Measurements from ENCODE around the gene OVOL1.
"Not testable (repeated sequence)": the region's sequence is repeated elsewhere in the genome, so short reads cannot be mapped to it uniquely, and the experiment has no call there.

The OVOL1 gene

GRCh38 chr11:65816696-65817095 is 29.8 kb downstream of the OVOL1 start:
- DNase-seq (ENCODE audit: low read depth), result no peak

GRCh38 chr11:65817312-65817834 is 30.5 kb downstream of the OVOL1 start:
- no peak for DNase-seq (ENCODE audit: low read depth)

- DNase-seq (ENCODE audit: low read depth), result peak; percentile 77
Observed at GRCh38 chr11:65817835-65818680, 31.2 kb downstream of the OVOL1 start.

- DNase-seq (ENCODE audit: low read depth), result no peak
Observed at GRCh38 chr11:65821107-65821506, 34.2 kb downstream of the OVOL1 start.

- DNase-seq (ENCODE audit: low read depth), result no peak
Observed at GRCh38 chr11:65822776-65823528, 36.1 kb downstream of the OVOL1 start.

- DNase-seq (ENCODE audit: low read depth), result no peak
Observed at GRCh38 chr11:65826984-65827735, 40.3 kb downstream of the OVOL1 start.

GRCh38 chr11:65829459-65829858 is 42.6 kb downstream of the OVOL1 start:
- no peak for DNase-seq (ENCODE audit: low read depth)

GRCh38 chr11:65832231-65832630 is 45.4 kb downstream of the OVOL1 start:
- not testable (repeated sequence) for DNase-seq (ENCODE audit: low read depth)

GRCh38 chr11:65833297-65834030 is 46.6 kb downstream of the OVOL1 start, which contains the start of gene SNX32:
Gene SNX32, plus strand, starts transcription at chr11:65833963. Its CDS starts 103 bp downstream, at chr11:65834066.
- peak; percentile 90 for DNase-seq (ENCODE audit: low read depth)

- DNase-seq (ENCODE audit: low read depth), result no peak
Observed at GRCh38 chr11:65834202-65834601, 47.3 kb downstream of the OVOL1 start.

GRCh38 chr11:65842144-65842543 is 55.3 kb downstream of the OVOL1 start:
- DNase-seq (ENCODE audit: low read depth), result no peak

GRCh38 chr11:65843811-65844210 is 56.9 kb downstream of the OVOL1 start:
- no peak for DNase-seq (ENCODE audit: low read depth)

GRCh38 chr11:65844231-65844872 is 57.5 kb downstream of the OVOL1 start:
- DNase-seq (ENCODE audit: low read depth), result no peak
